HEK293 (cell line): ENCODE data around the gene DYNC2I2.
"Not testable (repeated sequence)": the region's sequence is repeated elsewhere in the genome, so short reads cannot be mapped to it uniquely, and the experiment has no call there.

Experiments used
- ATF2 ChIP-seq: fragments of 450-650 bp; formaldehyde crosslinking; IDR thresholded peaks from 2 replicates; pipeline ENCODE4 v1.5.1; 2016; ENCODE audit warnings: missing biosample characterization, missing genetic modification characterization, low read depth
- CTCF ChIP-seq: fragments of 450-650 bp; formaldehyde crosslinking; IDR thresholded peaks from 2 replicates; pipeline ENCODE4 v1.5.1; 2016; ENCODE audit warnings: missing biosample characterization, missing genetic modification characterization
- KLF7 ChIP-seq: fragments of 450-650 bp; formaldehyde crosslinking; IDR thresholded peaks from 2 replicates; pipeline ENCODE4 v1.5.1; 2016; ENCODE audit warnings: missing biosample characterization, missing genetic modification characterization, borderline replicate concordance
- TCF7L2 ChIP-seq: IDR thresholded peaks from 2 replicates; pipeline ENCODE4 v1.6.1; 2011; ENCODE audit warnings: low read depth, mild to moderate bottlenecking, inconsistent platforms, low read length, moderate library complexity, borderline replicate concordance
- TSHZ1 ChIP-seq: fragments of 450-650 bp; formaldehyde crosslinking; IDR thresholded peaks from 2 replicates; pipeline ENCODE4 v1.5.1; 2016; ENCODE audit warnings: missing biosample characterization, missing genetic modification characterization, borderline replicate concordance
- YY2 ChIP-seq: fragments of 450-650 bp; formaldehyde crosslinking; IDR thresholded peaks from 2 replicates; pipeline ENCODE4 v1.5.1; 2016; ENCODE audit warnings: missing biosample characterization, missing genetic modification characterization
- ZSCAN23 ChIP-seq: fragments of 450-650 bp; formaldehyde crosslinking; IDR thresholded peaks from 2 replicates; pipeline ENCODE4 v1.5.1; 2016; ENCODE audit warnings: missing biosample characterization, missing genetic modification characterization

- TF ChIP-seq ATF2 (tag by site-specific recombination); CTCF (tag by site-specific recombination); ZSCAN23 (tag by site-specific recombination); TSHZ1 (tag by site-specific recombination); YY2 (tag by site-specific recombination); KLF7 (tag by site-specific recombination); TCF7L2: not testable (repeated sequence)
Measured at GRCh38 chr9:128586934-128587333, 69.7 kb downstream of the DYNC2I2 start.
